Bronchial epithelial cell (primary cell): Measurements from ENCODE around the gene ADRA1B. TPM values are rescaled to one million over a fixed set of nuclear protein-coding genes. Genes with fewer than 3 reads are reported as not detected.
A peak's percentile ranks its signal among the peaks of the same experiment; 100 is the strongest.

Experiments used
- DNase-seq: peaks from one replicate; pipeline ENCODE4 v3.0.0-alpha.2; 2010; ENCODE audit warnings: low read depth
- FAIRE-seq: peaks from 2 replicates; lab custom pipeline; 2011; peaks lifted over from hg19 to GRCh38; lab: Jason Lieb, UNC
- H3K27me3 ChIP-seq: 2 replicates; pipeline ENCODE4 v1.5.1; 2011; ENCODE audit warnings: low read length; ENCODE audit not compliant: control insufficient read depth, insufficient read depth
- H3K36me3 ChIP-seq: 2 replicates; pipeline ENCODE4 v1.5.1; 2011; ENCODE audit warnings: low read length; ENCODE audit not compliant: control insufficient read depth, insufficient read depth
- H3K4me3 ChIP-seq: 2 replicates; pipeline ENCODE4 v1.5.1; 2011; ENCODE audit warnings: mild to moderate bottlenecking, low read depth, low read length, control low read depth
- CTCF ChIP-seq: IDR thresholded peaks from 2 replicates; pipeline ENCODE4 v1.5.1; 2011; ENCODE audit warnings: mild to moderate bottlenecking, moderate library complexity, low read length, control low read depth, inconsistent platforms; ENCODE audit not compliant: insufficient read depth, severe bottlenecking
- total RNA-seq: library from RNA; depleted of rRNA; stranded (reverse); fragments of >200 nt; gene quantifications from 2 replicates; pipeline ENCODE4 v1.2.1, GENCODE V29; 2014

ADRA1B gene
- total RNA-seq, 1 donor from 2014 or later: under 0.01 TPM

- H3K4me3 ChIP-seq: no peak overlapping the region
- no peak for FAIRE-seq
- TF ChIP-seq CTCF: no peak
- H3K36me3 ChIP-seq: no peaks in the 10 kb centered on the region
- DNase-seq: no peak
- H3K27me3 ChIP-seq: no peaks in the 10 kb centered on the region
These were observed 30.0 kb upstream of the ADRA1B start for GRCh38 chr5:159886296-159886695.

DNA sequence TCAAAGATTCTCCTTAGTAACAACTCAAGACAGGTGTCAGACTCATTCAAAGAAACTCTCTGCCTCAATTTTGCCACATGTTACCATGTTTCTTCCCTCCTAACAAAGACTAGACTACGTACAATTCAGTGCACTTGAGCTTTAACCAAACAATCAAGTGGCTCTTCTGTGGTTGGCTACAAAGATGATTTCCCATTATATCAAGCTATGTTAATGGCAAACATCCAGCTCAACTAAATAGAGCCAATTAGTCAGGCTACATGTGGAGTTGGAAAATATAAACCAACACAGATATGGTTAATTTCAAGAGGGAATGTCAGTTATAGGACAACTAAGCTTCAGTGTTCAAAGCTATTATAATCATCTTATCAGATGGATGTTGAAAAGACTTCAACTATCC, 29.2 kb upstream of the ADRA1B start:
- TF ChIP-seq CTCF: no peak
- FAIRE-seq: no peak
- Histone ChIP-seq H3K27me3 (no peaks in the 10 kb centered on the region), H3K4me3 (no peak overlapping the region), H3K36me3 (no peaks in the 10 kb centered on the region)
- DNase-seq: no peak

DNA sequence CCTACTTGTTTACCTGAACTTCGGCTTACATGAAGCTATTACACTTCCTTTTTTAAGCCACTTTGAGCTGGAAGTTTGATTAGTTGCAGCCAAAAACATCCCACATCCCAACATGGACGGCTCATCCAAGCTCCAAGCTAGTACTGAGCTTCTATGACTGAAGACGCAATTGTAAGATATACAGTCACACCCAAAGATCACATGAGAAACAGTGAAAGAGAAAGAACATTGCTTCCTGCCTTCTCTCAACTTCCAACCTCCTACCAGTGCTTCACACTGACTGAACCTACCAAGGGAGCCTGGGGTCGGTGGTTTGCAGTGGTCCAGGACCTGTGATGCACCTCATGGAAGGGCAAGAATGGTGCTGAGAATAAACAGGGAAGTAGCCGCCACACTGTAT, 27.4 kb upstream of the ADRA1B start:
- Histone ChIP-seq H3K36me3 (no peaks in the 10 kb centered on the region), H3K4me3 (no peak overlapping the region), H3K27me3 (no peaks in the 10 kb centered on the region)
- TF ChIP-seq CTCF: no peak
- DNase-seq (no peak), FAIRE-seq (no peak)

- Histone ChIP-seq H3K4me3 (no peak overlapping the region), H3K36me3 (no peaks in the 10 kb centered on the region), H3K27me3 (no peaks in the 10 kb centered on the region)
- TF ChIP-seq CTCF: no peak
- no peak for DNase-seq
- no peak for FAIRE-seq
These were observed 26.1 kb upstream of the ADRA1B start for GRCh38 chr5:159890141-159890540.

DNA sequence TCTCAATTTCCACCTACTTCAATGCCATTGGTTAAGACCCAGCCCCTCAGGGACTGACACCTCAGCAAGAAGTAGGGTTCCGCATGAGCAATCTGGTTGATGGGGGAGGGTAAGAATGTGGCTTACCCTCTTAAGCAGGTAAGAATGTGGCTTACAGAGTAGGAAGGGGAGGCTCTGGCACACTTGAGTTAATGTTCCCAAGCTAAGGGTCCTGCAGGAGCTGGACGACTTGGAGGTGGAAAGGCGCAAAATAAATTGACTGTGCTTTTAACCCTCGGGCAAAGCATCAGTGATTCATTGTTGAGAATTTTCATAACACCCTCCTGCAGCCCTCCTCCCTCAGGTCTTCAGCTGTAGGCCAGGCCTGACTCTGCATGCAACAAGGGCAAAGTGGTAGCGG, 24.9 kb upstream of the ADRA1B start:
- no peak for TF ChIP-seq CTCF
- no peaks in the 10 kb centered on the region for H3K27me3 ChIP-seq
- H3K4me3 ChIP-seq: no peak overlapping the region
- FAIRE-seq: no peak
- DNase-seq: peak; percentile 35
- H3K36me3 ChIP-seq: no peaks in the 10 kb centered on the region

DNA sequence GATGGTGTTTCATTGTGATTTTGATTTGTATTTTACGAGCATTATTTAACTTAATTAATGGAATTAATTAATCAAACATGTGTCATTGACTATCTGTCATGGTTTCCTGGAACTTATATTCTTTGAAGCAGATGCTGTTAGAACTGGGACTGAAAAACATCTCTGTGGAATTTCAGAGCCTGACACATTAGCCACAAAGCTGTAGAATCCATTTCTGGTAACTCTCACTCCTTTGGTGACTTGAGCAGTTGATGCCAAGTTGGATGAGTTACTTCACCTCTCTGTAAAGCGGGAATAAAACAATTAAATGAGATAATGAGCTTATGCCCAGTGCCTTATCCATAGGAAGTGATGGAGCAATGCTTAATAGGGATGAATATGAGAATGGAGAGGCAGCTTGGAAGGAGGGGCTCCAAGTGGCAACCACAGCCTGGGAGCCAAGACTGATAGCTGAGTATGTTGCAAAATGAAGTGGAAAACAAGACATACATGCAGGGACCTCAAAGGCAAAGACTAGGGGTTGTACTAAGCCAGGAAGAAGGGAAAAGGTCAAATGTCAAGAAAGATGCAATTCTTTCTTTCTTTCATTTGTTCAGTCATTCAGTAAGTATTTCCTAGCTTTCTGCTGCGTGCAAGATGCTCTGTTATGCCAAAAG, 23.1 kb upstream of the ADRA1B start:
- FAIRE-seq: no peak
- no peak for DNase-seq
- Histone ChIP-seq H3K36me3 (no peaks in the 10 kb centered on the region), H3K27me3 (no peaks in the 10 kb centered on the region), H3K4me3 (no peak overlapping the region)
- TF ChIP-seq CTCF: no peak
